Progenitor cell of endocrine pancreas (in vitro differentiated cells): Measurements from ENCODE around the gene CAPN13. TPM values are rescaled to one million over a fixed set of nuclear protein-coding genes. Genes with fewer than 3 reads are reported as not detected.

Source experiments
- DNase-seq: peaks from one replicate; pipeline ENCODE4 v3.0.0; 2021; ENCODE audit warnings: low spot score; ENCODE audit not compliant: unreplicated experiment
- H3K27ac Mint-ChIP-seq: 2 replicates; pipeline ENCODE4 v1.8.0; 2021; ENCODE audit warnings: mild to moderate bottlenecking, moderate library complexity, mixed read lengths
- H3K27me3 Mint-ChIP-seq: 2 replicates; pipeline ENCODE4 v1.8.0; 2021; ENCODE audit warnings: mixed read lengths
- H3K36me3 Mint-ChIP-seq: 2 replicates; pipeline ENCODE4 v1.8.0; 2022; ENCODE audit warnings: mixed read lengths; ENCODE audit not compliant: insufficient read depth
- H3K4me1 Mint-ChIP-seq: 2 replicates; pipeline ENCODE4 v1.8.0; 2021; ENCODE audit warnings: low read depth, mixed read lengths
- H3K4me3 Mint-ChIP-seq: 2 replicates; pipeline ENCODE4 v1.8.0; 2021; ENCODE audit warnings: low read depth, mild to moderate bottlenecking, moderate library complexity, mixed read lengths
- H3K9me3 Mint-ChIP-seq: 2 replicates; pipeline ENCODE4 v1.8.0; 2021; ENCODE audit warnings: low read depth, mixed read lengths
- CTCF ChIP-seq: fragments of 200-600 bp; sonication (generic); IDR thresholded peaks from one replicate; pipeline ENCODE4 v1.5.0; 2021; ENCODE audit warnings: antibody characterized with exemption, mild to moderate bottlenecking; ENCODE audit not compliant: unreplicated experiment
- total RNA-seq: library from RNA; stranded (reverse); gene quantifications from 2 replicates; pipeline ENCODE4 v1.2.1, GENCODE V29; 2021

Gene CAPN13
- total RNA-seq, 1 donor from 2014 or later = 19.0 TPM

GRCh38 chr2:30736461-30737325 lies 70.6 kb downstream of the CAPN13 start:
- no peak overlapping the region for H3K27ac Mint-ChIP-seq
- H3K36me3 Mint-ChIP-seq = no peaks in the 10 kb centered on the region
- no peaks in the 10 kb centered on the region for H3K27me3 Mint-ChIP-seq
- TF ChIP-seq CTCF = no peak
- DNase-seq = no peak
- H3K9me3 Mint-ChIP-seq = no peaks in the 10 kb centered on the region
- no peak overlapping the region for H3K4me3 Mint-ChIP-seq
- peaks cover 4% of the 10 kb centered on the region for H3K4me1 Mint-ChIP-seq

GRCh38 chr2:30733876-30734520 lies 73.2 kb downstream of the CAPN13 start:
- DNase-seq = no peak
- TF ChIP-seq CTCF = no peak
- no peak overlapping the region for H3K4me3 Mint-ChIP-seq
- no peaks in the 10 kb centered on the region for H3K27me3 Mint-ChIP-seq
- no peaks in the 10 kb centered on the region for H3K9me3 Mint-ChIP-seq
- peaks cover 4% of the 10 kb centered on the region for H3K4me1 Mint-ChIP-seq
- no peak overlapping the region for H3K27ac Mint-ChIP-seq
- no peaks in the 10 kb centered on the region for H3K36me3 Mint-ChIP-seq

- Mint-ChIP-seq H3K4me3 (no peak overlapping the region), H3K27me3 (no peaks in the 10 kb centered on the region), H3K9me3 (no peaks in the 10 kb centered on the region), H3K27ac (no peak overlapping the region), H3K4me1 (peaks cover 4% of the 10 kb centered on the region), H3K36me3 (no peaks in the 10 kb centered on the region)
- TF ChIP-seq CTCF = no peak
- no peak for DNase-seq
Observed at GRCh38 chr2:30732876-30733275, 74.4 kb downstream of the CAPN13 start.

GRCh38 chr2:30732376-30732775 lies 74.9 kb downstream of the CAPN13 start:
- Mint-ChIP-seq H3K4me1 (peaks cover 4% of the 10 kb centered on the region), H3K36me3 (no peaks in the 10 kb centered on the region), H3K27me3 (no peaks in the 10 kb centered on the region), H3K4me3 (no peak overlapping the region), H3K27ac (no peak overlapping the region), H3K9me3 (no peaks in the 10 kb centered on the region)
- TF ChIP-seq CTCF = no peak
- no peak for DNase-seq

GRCh38 chr2:30731706-30732105 lies 75.5 kb downstream of the CAPN13 start:
- TF ChIP-seq CTCF = no peak
- H3K27ac Mint-ChIP-seq = no peak overlapping the region
- no peak overlapping the region for H3K4me3 Mint-ChIP-seq
- DNase-seq = no peak
- peaks cover 4% of the 10 kb centered on the region for H3K4me1 Mint-ChIP-seq
- H3K9me3 Mint-ChIP-seq = no peaks in the 10 kb centered on the region
- no peaks in the 10 kb centered on the region for H3K27me3 Mint-ChIP-seq
- no peaks in the 10 kb centered on the region for H3K36me3 Mint-ChIP-seq
